Activated CD4-positive, CD25-positive, alpha-beta regulatory T cell treated with anti-CD3 and anti-CD28 coated beads, Interleukin-2, amount 50 U/mL, for 24 hours (primary cell): ENCODE results near the gene CCNO.
A peak's percentile ranks its signal among the peaks of the same experiment; 100 is the strongest.

Experiments
- ATAC-seq, 2 donors: fragments of 150-1000 bp; cut with Tn5 transposase; one replicate each; pipeline ENCODE4 v1.10.0; 2021; ENCODE audit warnings: mild to moderate bottlenecking in 1 of 2, moderate library complexity in 1 of 2

Gene CCNO

GRCh38 chr5:55232985-55233928 is at the start of gene CCNO:
TSS of gene CCNO (minus strand) at chr5:55233608. CDS start at chr5:55233523, 85 bp downstream.
- peak; percentile 79 to 82 for ATAC-seq

GRCh38 chr5:55278778-55279177 is 45.4 kb upstream of the CCNO start:
- ATAC-seq: no peak

- ATAC-seq: no peak
Observed at GRCh38 chr5:55276771-55277170, 43.4 kb upstream of the CCNO start.

- no peak for ATAC-seq
Observed at GRCh38 chr5:55258339-55258738, 24.9 kb upstream of the CCNO start.

GRCh38 chr5:55254802-55255201 is 21.4 kb upstream of the CCNO start:
- peak; percentile 75 to 83 for ATAC-seq

GRCh38 chr5:55250064-55250463 is 16.7 kb upstream of the CCNO start:
- no peak for ATAC-seq

GRCh38 chr5:55241746-55242145 is 8.3 kb upstream of the CCNO start:
- no peak for ATAC-seq

GRCh38 chr5:55236800-55237199 is 3.4 kb upstream of the CCNO start:
- ATAC-seq: no peak

- ATAC-seq: no peak
Observed at GRCh38 chr5:55234121-55234700, 803 bp upstream of the CCNO start.

GRCh38 chr5:55232271-55232984 is 980 bp downstream of the CCNO start:
- no peak for ATAC-seq

- ATAC-seq: no peak
Observed at GRCh38 chr5:55231919-55232270, 1.5 kb downstream of the CCNO start.

GRCh38 chr5:55231029-55231918 is 2.1 kb downstream of the CCNO start:
- no peak for ATAC-seq

- ATAC-seq: no peak
Observed at GRCh38 chr5:55230086-55230629, 3.2 kb downstream of the CCNO start.

GRCh38 chr5:55227664-55228430 is 5.6 kb downstream of the CCNO start:
- no peak for ATAC-seq

- ATAC-seq: peak; percentile 44 to 59
Observed at GRCh38 chr5:55226934-55227663, 6.3 kb downstream of the CCNO start, which contains the start of gene MCIDAS. TSS of gene MCIDAS (minus strand) at chr5:55227315. CDS start at chr5:55227138, 177 bp downstream.

GRCh38 chr5:55226027-55226933 is 7.1 kb downstream of the CCNO start:
- peak; percentile 41 to 66 for ATAC-seq

GRCh38 chr5:55225346-55225745 is 8.1 kb downstream of the CCNO start:
- no peak for ATAC-seq

GRCh38 chr5:55223812-55224240 is 9.6 kb downstream of the CCNO start:
- ATAC-seq: no peak
